Endodermal cell (in vitro differentiated cells): ENCODE data around the gene IL1RAPL2. TPM values are rescaled to one million over a fixed set of nuclear protein-coding genes. Genes with fewer than 3 reads are reported as not detected.

Experiments
- DNase-seq: peaks from one replicate; pipeline ENCODE4 v3.0.0-alpha.2; 2017
- H3K27ac ChIP-seq: 2 replicates; pipeline ENCODE4 v1.5.1; 2013; ENCODE audit warnings: mild to moderate bottlenecking, low read depth, low read length, moderate library complexity
- H3K27me3 ChIP-seq: 2 replicates; pipeline ENCODE4 v1.6.1; 2013; ENCODE audit warnings: mild to moderate bottlenecking, low read length, moderate library complexity; ENCODE audit not compliant: insufficient read depth, control insufficient read depth, poor library complexity, severe bottlenecking
- H3K36me3 ChIP-seq: 2 replicates; pipeline ENCODE4 v1.7.0; 2013; ENCODE audit warnings: mild to moderate bottlenecking, low read length, moderate library complexity; ENCODE audit not compliant: control insufficient read depth, insufficient read depth
- H3K4me1 ChIP-seq: one replicate; pipeline ENCODE4 v1.7.0; 2013; ENCODE audit warnings: low read length; ENCODE audit not compliant: control insufficient read depth, insufficient read depth
- H3K4me3 ChIP-seq: 2 replicates; pipeline ENCODE4 v1.5.1; 2013; ENCODE audit warnings: mild to moderate bottlenecking, low read length, moderate library complexity
- H3K9ac ChIP-seq: 2 replicates; pipeline ENCODE4 v1.6.1; 2013; ENCODE audit warnings: mild to moderate bottlenecking, low read length, moderate library complexity; ENCODE audit not compliant: poor library complexity, severe bottlenecking; ENCODE audit errors: extremely low read depth
- H3K9me3 ChIP-seq: 2 replicates; pipeline ENCODE4 v1.6.1; 2013; ENCODE audit warnings: mild to moderate bottlenecking, low read length, moderate library complexity; ENCODE audit not compliant: control insufficient read depth
- H3K27ac Mint-ChIP-seq: 2 replicates; pipeline ENCODE4 v1.8.0; 2020; ENCODE audit warnings: mixed read lengths
- H3K27me3 Mint-ChIP-seq: 2 replicates; pipeline ENCODE4 v1.8.0; 2021; ENCODE audit warnings: mild to moderate bottlenecking, mixed read lengths; ENCODE audit not compliant: insufficient read depth
- H3K36me3 Mint-ChIP-seq: 2 replicates; pipeline ENCODE4 v1.8.0; 2020; ENCODE audit warnings: low read depth, mixed read lengths
- H3K4me1 Mint-ChIP-seq: 2 replicates; pipeline ENCODE4 v1.8.0; 2020; ENCODE audit warnings: mixed read lengths
- H3K4me3 Mint-ChIP-seq: 2 replicates; pipeline ENCODE4 v1.8.0; 2020; ENCODE audit warnings: mild to moderate bottlenecking, moderate library complexity, mixed read lengths
- H3K9me3 Mint-ChIP-seq: 2 replicates; pipeline ENCODE4 v1.8.0; 2020; ENCODE audit warnings: mild to moderate bottlenecking, mixed read lengths
- WGBS, 2 experiments: methylation state at CpG; one replicate each; pipeline versions ENCODE4 v1.1.5 to v1.1.7; 2013; ENCODE audit warnings: missing lambda C conversion rate in 2 of 2, mixed read lengths in 1 of 2; ENCODE audit not compliant: insufficient coverage in 1 of 2, insufficient read length in 1 of 2; 5-methylcytosine and 5-hydroxymethylcytosine counted together
- total RNA-seq, 2 donors: library from RNA; stranded (reverse); fragmentation: NEBNext Ultra II Directional in 1 of 2; extraction: Animal tissue kit (Norgen Biotek cat#: 25700) in 1 of 2; gene quantifications; 2 replicates in 1 of 2; 3 replicates in 1 of 2; pipeline ENCODE4 v1.2.1, GENCODE V29; 2021
- TF ChIP-seq, protein P1 (sequence below): fragments of 200-600 bp; sonication (generic); conservative IDR thresholded peaks from 2 replicates; pipeline ENCODE4 v1.5.0; 2021; ENCODE audit warnings: antibody characterized with exemption, mild to moderate bottlenecking

The IL1RAPL2 gene
- total RNA-seq, 2 donors from 2014 or later, result 0.13 TPM; not detected in 1

GRCh38 chrX:104745152-104745551 is 179.2 kb downstream of the IL1RAPL2 start:
- H3K27ac ChIP-seq, result no peak overlapping the region
- no peaks in the 10 kb centered on the region for H3K27me3 ChIP-seq
- H3K9ac ChIP-seq, result no peak overlapping the region
- H3K4me1 ChIP-seq, result no peaks in the 10 kb centered on the region
- TF ChIP-seq, protein P1, sequence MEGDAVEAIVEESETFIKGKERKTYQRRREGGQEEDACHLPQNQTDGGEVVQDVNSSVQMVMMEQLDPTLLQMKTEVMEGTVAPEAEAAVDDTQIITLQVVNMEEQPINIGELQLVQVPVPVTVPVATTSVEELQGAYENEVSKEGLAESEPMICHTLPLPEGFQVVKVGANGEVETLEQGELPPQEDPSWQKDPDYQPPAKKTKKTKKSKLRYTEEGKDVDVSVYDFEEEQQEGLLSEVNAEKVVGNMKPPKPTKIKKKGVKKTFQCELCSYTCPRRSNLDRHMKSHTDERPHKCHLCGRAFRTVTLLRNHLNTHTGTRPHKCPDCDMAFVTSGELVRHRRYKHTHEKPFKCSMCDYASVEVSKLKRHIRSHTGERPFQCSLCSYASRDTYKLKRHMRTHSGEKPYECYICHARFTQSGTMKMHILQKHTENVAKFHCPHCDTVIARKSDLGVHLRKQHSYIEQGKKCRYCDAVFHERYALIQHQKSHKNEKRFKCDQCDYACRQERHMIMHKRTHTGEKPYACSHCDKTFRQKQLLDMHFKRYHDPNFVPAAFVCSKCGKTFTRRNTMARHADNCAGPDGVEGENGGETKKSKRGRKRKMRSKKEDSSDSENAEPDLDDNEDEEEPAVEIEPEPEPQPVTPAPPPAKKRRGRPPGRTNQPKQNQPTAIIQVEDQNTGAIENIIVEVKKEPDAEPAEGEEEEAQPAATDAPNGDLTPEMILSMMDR, result no peak
- Mint-ChIP-seq H3K27ac (no peak overlapping the region), H3K4me3 (no peak overlapping the region), H3K36me3 (no peaks in the 10 kb centered on the region), H3K9me3 (peaks cover 18% of the 10 kb centered on the region), H3K4me1 (no peaks in the 10 kb centered on the region), H3K27me3 (no peaks in the 10 kb centered on the region)
- no CpG with 5 or more reads among the region's 1 CpG for WGBS, 2 experiments
- H3K36me3 ChIP-seq, result no peaks in the 10 kb centered on the region
- no peak for DNase-seq
- no peak overlapping the region for H3K4me3 ChIP-seq
- no peaks in the 10 kb centered on the region for H3K9me3 ChIP-seq

DNA sequence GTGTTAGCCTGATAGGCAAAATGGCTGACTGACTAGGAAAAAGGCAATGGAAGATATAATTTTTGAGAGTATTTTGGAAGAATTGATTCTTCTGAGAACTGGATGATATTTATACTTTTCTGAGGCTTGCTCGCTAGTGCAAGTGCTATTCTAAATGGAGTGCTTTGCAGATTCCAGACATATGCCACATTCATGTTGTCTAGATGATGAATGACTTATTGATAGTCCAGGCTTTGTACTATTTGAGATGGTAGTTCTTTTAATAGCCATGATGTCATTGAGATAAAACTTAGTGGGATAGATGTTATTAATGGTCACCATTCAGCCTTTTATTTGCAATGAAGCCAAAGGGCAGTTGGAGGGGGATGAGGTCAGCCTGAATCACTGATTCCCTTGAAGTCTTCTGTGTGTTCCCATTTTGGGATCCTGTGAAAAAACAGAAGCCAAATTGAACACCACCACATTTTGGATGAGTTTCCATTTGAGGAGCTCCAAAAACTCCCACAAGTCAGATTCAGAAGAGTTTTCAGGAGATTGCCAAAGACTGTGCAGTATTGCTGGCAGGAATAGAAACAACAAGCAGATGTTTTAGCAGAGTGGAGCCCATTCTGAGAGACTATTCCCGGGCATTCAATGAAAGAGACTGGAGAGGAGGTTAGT is 184.1 kb downstream of the IL1RAPL2 start:
- H3K4me1 ChIP-seq, result no peaks in the 10 kb centered on the region
- Mint-ChIP-seq H3K4me1 (no peaks in the 10 kb centered on the region), H3K9me3 (peaks cover 31% of the 10 kb centered on the region), H3K4me3 (no peak overlapping the region), H3K27ac (no peak overlapping the region), H3K27me3 (no peaks in the 10 kb centered on the region), H3K36me3 (no peaks in the 10 kb centered on the region)
- no peak for DNase-seq
- TF ChIP-seq, protein P1, result no peak
- H3K27me3 ChIP-seq, result no peaks in the 10 kb centered on the region
- no peaks in the 10 kb centered on the region for H3K9me3 ChIP-seq
- no peak overlapping the region for H3K4me3 ChIP-seq
- H3K27ac ChIP-seq, result peak overlapping the region; percentile 32
- H3K9ac ChIP-seq, result no peak overlapping the region
- H3K36me3 ChIP-seq, result no peaks in the 10 kb centered on the region
- 90% methylated on average over 2 of the region's 2 CpGs; no CpG with 5 or more reads in 1 of the 2 experiments for WGBS, 2 experiments

GRCh38 chrX:104762641-104763040 is 196.6 kb downstream of the IL1RAPL2 start:
- H3K9me3 Mint-ChIP-seq, result peaks cover 69% of the 10 kb centered on the region
- no peak overlapping the region for H3K9ac ChIP-seq
- no peak overlapping the region for H3K27ac Mint-ChIP-seq
- no peaks in the 10 kb centered on the region for H3K4me1 ChIP-seq
- H3K27me3 ChIP-seq, result no peaks in the 10 kb centered on the region
- H3K9me3 ChIP-seq, result peaks cover 7% of the 10 kb centered on the region
- no peaks in the 10 kb centered on the region for H3K4me1 Mint-ChIP-seq
- no peak overlapping the region for H3K4me3 Mint-ChIP-seq
- H3K4me3 ChIP-seq, result no peak overlapping the region
- H3K36me3 Mint-ChIP-seq, result no peaks in the 10 kb centered on the region
- TF ChIP-seq, protein P1, result no peak
- no peaks in the 10 kb centered on the region for H3K36me3 ChIP-seq
- DNase-seq, result no peak
- no peak overlapping the region for H3K27ac ChIP-seq
- no peaks in the 10 kb centered on the region for H3K27me3 Mint-ChIP-seq
